ENCODE results near the gene GTSE1.
A peak's percentile ranks its signal among the peaks of the same experiment; 100 is the strongest.
"Not testable (repeated sequence)": the region's sequence is repeated elsewhere in the genome, so short reads cannot be mapped to it uniquely, and the experiment has no call there.

Gene GTSE1

GRCh38 chr22:46296257-46297150 is at the start of gene GTSE1:
GTSE1 (plus strand) TSS chr22:46296870; CDS start chr22:46297401, 531 bp downstream.
- peak; percentile 98 for DNase-seq

- DNase-seq = no peak
These were observed 49.2 kb upstream of the GTSE1 start for GRCh38 chr22:46247443-46247975.

- peak; percentile 86 for DNase-seq
These were observed 46.5 kb upstream of the GTSE1 start, which contains the start of gene CDPF1 for GRCh38 chr22:46250035-46250782. CDPF1 (minus strand) TSS chr22:46250293; CDS start chr22:46248284, 2,009 bp downstream.

GRCh38 chr22:46250783-46251125 is 45.9 kb upstream of the GTSE1 start:
- peak; percentile 14 for DNase-seq

- DNase-seq = no peak
These were observed 45.4 kb upstream of the GTSE1 start for GRCh38 chr22:46251266-46251665.

GRCh38 chr22:46251816-46252380 is 44.8 kb upstream of the GTSE1 start:
- no peak for DNase-seq

GRCh38 chr22:46256358-46256958 is 40.2 kb upstream of the GTSE1 start:
- DNase-seq = peak; percentile 51

- DNase-seq = no peak
These were observed 37.3 kb upstream of the GTSE1 start for GRCh38 chr22:46259374-46259773.

GRCh38 chr22:46260038-46260437 is 36.6 kb upstream of the GTSE1 start:
- DNase-seq = no peak

- DNase-seq = peak; percentile 76
These were observed 34.0 kb upstream of the GTSE1 start for GRCh38 chr22:46262449-46263215.

GRCh38 chr22:46263216-46263590 is 33.5 kb upstream of the GTSE1 start, which contains the start of gene PKDREJ:
PKDREJ (minus strand) TSS chr22:46263343; CDS start chr22:46263322, 21 bp downstream.
- no peak for DNase-seq

GRCh38 chr22:46264520-46264919 is 32.1 kb upstream of the GTSE1 start:
- not testable (repeated sequence) for DNase-seq

GRCh38 chr22:46265627-46266026 is 31.0 kb upstream of the GTSE1 start:
- not testable (repeated sequence) for DNase-seq

GRCh38 chr22:46267431-46268279 is 29.0 kb upstream of the GTSE1 start, which contains the start of gene TTC38:
TTC38 (plus strand) TSS chr22:46268008; CDS start chr22:46268040, 32 bp downstream.
- peak; percentile 58 for DNase-seq

- no peak for DNase-seq
These were observed 27.1 kb upstream of the GTSE1 start for GRCh38 chr22:46269564-46269963.

- DNase-seq = no peak
These were observed 24.5 kb upstream of the GTSE1 start for GRCh38 chr22:46272196-46272595.

GRCh38 chr22:46272762-46273431 is 23.8 kb upstream of the GTSE1 start:
- no peak for DNase-seq

- DNase-seq = no peak
These were observed 23.1 kb upstream of the GTSE1 start for GRCh38 chr22:46273432-46274148.

- no peak for DNase-seq
These were observed 22.3 kb upstream of the GTSE1 start for GRCh38 chr22:46274381-46274780.
